GM12878 (cell line): ENCODE results near the gene AP4S1. TPM values are rescaled to one million over a fixed set of nuclear protein-coding genes. Genes with fewer than 3 reads are reported as not detected.

Experiments used
- CBFB ChIP-seq: IDR thresholded peaks from 2 replicates; pipeline ENCODE4 v1.6.1; 2016; ENCODE audit warnings: antibody characterized with exemption, low read depth
- E4F1 ChIP-seq: fragments of 450-650 bp; IDR thresholded peaks from 2 replicates; pipeline ENCODE4 v1.6.1; 2018; ENCODE audit warnings: borderline replicate concordance, mild to moderate bottlenecking; ENCODE audit not compliant: partially characterized antibody
- HSF1 ChIP-seq: fragments of 150-350 bp; IDR thresholded peaks from 2 replicates; pipeline ENCODE4 v1.6.1; 2014; ENCODE audit warnings: mild to moderate bottlenecking, low read depth, low read length
- LARP7 ChIP-seq: fragments of 450-650 bp; IDR thresholded peaks from 2 replicates; pipeline ENCODE4 v1.6.1; 2017; ENCODE audit warnings: mild to moderate bottlenecking
- NKRF ChIP-seq: fragments of 450-650 bp; conservative IDR thresholded peaks from 2 replicates; pipeline ENCODE4 v1.6.1; 2017; ENCODE audit warnings: mild to moderate bottlenecking, moderate library complexity
- RAD51 ChIP-seq: fragments of 450-650 bp; IDR thresholded peaks from 2 replicates; pipeline ENCODE4 v1.6.1; 2016; ENCODE audit warnings: moderate library complexity, mild to moderate bottlenecking, inconsistent platforms
- SKIL ChIP-seq: fragments of 450-650 bp; IDR thresholded peaks from 2 replicates; pipeline ENCODE4 v1.6.1; 2017; ENCODE audit warnings: mild to moderate bottlenecking, low read depth, inconsistent platforms; ENCODE audit not compliant: poor library complexity, severe bottlenecking
- TARDBP ChIP-seq: IDR thresholded peaks from 2 replicates; pipeline ENCODE4 v1.6.1; 2016; ENCODE audit warnings: borderline replicate concordance
- ZBTB33 ChIP-seq: fragments of 450-650 bp; IDR thresholded peaks from 2 replicates; pipeline ENCODE4 v1.6.1; 2017; ENCODE audit warnings: mild to moderate bottlenecking
- ZBTB40 ChIP-seq: fragments of 450-650 bp; IDR thresholded peaks from 2 replicates; pipeline ENCODE4 v1.6.1; 2016; ENCODE audit warnings: mild to moderate bottlenecking, moderate library complexity, borderline replicate concordance
- ZSCAN29 ChIP-seq: fragments of 450-650 bp; IDR thresholded peaks from 2 replicates; pipeline ENCODE4 v1.6.1; 2017; ENCODE audit warnings: mild to moderate bottlenecking, moderate library complexity
- polyA plus RNA-seq, 11 experiments: library from polyadenylated mRNA; depleted of rRNA in 4 of 11; unstranded in 6 of 11; stranded (reverse) in 5 of 11; fragments of >200 nt; fragmentation: Nextera tagmentation in 4 of 11; fragmentation: Illumina TruSeq in 1 of 11; extraction: Ambion mirVana in 4 of 11; extraction: Trizol in 1 of 11; gene quantifications; 1 replicate in 1 of 11; 2 replicates in 10 of 11; pipeline versions ENCODE4 v1.2.1 to v1.2.3, GENCODE V29; 2011 to 2016; ENCODE audit warnings: inconsistent platforms in 2 of 11, missing spikeins in 2 of 11, low read depth in 1 of 11
- total RNA-seq, 4 experiments: library from RNA; depleted of rRNA in 3 of 4; stranded (reverse); fragments of >200 nt in 3 of 4; fragmentation: Illumina TruSeq in 1 of 4; extraction: Trizol in 1 of 4; gene quantifications; 2 replicates each; pipeline versions ENCODE4 v1.2.1 to v1.2.3, GENCODE V29; 2013 to 2021
- TF ChIP-seq, protein P1 (sequence below): fragments of 450-650 bp; IDR thresholded peaks from 2 replicates; pipeline ENCODE4 v1.6.1; 2018; ENCODE audit warnings: mild to moderate bottlenecking, low read depth, moderate library complexity; ENCODE audit not compliant: partially characterized antibody

AP4S1 gene
- total and polyA plus RNA-seq, 10 of the 15 experiments (the other 5 are each of a cell fraction or from before 2014, with no cell fraction given), result 3.6 to 9.0 (median 5.7) TPM

- TF ChIP-seq ZBTB40 (no peak), SKIL (no peak), HSF1 (no peak), RAD51 (no peak), NKRF (no peak), ZBTB33 (no peak), LARP7 (no peak), CBFB (no peak), E4F1 (no peak), TARDBP (no peak), ZSCAN29 (no peak)
- TF ChIP-seq, protein P1, sequence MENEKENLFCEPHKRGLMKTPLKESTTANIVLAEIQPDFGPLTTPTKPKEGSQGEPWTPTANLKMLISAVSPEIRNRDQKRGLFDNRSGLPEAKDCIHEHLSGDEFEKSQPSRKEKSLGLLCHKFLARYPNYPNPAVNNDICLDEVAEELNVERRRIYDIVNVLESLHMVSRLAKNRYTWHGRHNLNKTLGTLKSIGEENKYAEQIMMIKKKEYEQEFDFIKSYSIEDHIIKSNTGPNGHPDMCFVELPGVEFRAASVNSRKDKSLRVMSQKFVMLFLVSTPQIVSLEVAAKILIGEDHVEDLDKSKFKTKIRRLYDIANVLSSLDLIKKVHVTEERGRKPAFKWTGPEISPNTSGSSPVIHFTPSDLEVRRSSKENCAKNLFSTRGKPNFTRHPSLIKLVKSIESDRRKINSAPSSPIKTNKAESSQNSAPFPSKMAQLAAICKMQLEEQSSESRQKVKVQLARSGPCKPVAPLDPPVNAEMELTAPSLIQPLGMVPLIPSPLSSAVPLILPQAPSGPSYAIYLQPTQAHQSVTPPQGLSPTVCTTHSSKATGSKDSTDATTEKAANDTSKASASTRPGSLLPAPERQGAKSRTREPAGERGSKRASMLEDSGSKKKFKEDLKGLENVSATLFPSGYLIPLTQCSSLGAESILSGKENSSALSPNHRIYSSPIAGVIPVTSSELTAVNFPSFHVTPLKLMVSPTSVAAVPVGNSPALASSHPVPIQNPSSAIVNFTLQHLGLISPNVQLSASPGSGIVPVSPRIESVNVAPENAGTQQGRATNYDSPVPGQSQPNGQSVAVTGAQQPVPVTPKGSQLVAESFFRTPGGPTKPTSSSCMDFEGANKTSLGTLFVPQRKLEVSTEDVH, result no peak
Observed at GRCh38 chr14:31084385-31084784, 58.9 kb downstream of the AP4S1 start (continued).
